HG02571 (cell line): ENCODE results near the gene TES.
"Not testable (repeated sequence)": the region's sequence is repeated elsewhere in the genome, so short reads cannot be mapped to it uniquely, and the experiment has no call there.

Experiments used
- ATAC-seq: cut with Tn5 transposase; IDR thresholded peaks from one replicate; pipeline ENCODE4 v1.9.1; 2021; ENCODE audit warnings: mild to moderate bottlenecking, moderate library complexity; ENCODE audit not compliant: unreplicated experiment

The TES gene

DNA sequence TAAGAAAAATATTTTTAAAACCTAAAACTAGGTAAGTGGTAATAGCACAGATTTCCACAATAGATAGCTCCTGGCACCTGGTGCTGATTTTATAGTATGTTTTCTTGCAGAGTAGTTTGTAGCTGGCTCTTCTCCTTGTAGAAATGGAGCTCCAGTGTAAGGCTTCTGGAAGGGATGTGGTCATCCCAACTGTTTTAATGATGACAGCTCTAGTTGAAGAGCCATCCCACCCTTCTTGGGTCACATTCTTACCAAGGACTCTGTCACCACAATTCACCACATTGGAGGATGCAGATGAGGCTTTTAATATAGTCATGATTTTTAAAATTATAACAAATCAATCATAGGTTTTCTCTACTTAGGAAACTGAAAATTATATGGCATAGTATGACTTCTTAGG is 31.0 kb downstream of the TES start:
- no peak for ATAC-seq

DNA sequence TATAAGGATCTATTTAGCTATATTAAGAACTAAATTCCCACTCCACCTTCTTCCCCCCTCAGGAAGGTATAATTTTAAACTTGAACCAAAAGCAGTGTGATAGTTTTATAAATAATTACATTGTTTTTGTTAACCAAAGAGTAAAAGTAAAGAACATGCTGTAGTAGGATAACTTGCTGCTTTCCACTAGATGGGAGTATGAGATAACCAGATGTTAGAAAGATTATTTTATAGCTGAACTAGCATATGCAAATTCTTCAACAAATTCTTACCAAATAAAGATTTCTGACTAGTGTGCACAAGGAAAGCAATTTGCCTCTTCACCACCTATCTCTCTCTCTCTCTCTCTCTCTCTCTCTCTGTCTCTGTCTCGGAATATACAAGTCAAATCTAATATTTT is 31.8 kb downstream of the TES start:
- ATAC-seq: no peak

DNA sequence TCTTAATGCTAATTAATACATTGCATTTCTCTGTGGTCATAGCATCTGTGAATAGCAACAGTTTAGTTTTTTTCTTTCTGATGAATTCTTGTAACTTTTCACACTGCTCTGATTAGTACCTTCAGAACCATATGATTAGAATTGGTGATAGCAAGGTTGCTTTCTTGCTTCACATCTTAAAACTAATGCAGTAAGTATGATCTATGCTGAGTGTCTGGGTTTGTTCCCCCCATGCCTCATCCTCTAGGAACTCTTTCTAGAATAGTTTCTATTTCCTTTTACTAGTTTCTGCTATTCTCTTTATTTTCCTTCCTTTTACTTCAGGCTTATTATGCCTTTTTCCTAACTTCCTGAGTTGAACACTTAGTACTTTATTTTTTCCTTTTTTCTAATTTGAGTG is 32.4 kb downstream of the TES start:
- ATAC-seq: no peak

DNA sequence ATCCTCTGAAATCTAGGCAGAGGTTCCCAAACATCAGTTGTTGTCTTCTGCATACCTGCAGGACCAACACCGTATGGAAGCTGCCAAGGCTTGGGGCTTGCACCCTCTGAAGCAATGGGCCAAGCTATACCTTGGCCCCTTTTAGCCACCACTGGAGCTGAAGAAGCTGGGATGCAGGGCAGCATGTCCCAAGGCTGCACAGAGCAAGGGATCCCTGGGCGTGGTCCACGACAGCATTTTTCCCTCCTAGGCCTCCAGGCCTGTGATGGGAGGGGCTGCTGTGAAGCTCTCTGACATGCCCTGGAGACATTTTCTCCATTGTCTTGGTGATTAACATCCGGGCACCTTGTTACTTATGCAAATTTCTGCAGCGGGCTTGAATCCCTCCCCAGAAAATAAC is 34.5 kb downstream of the TES start:
- ATAC-seq: not testable (repeated sequence)

DNA sequence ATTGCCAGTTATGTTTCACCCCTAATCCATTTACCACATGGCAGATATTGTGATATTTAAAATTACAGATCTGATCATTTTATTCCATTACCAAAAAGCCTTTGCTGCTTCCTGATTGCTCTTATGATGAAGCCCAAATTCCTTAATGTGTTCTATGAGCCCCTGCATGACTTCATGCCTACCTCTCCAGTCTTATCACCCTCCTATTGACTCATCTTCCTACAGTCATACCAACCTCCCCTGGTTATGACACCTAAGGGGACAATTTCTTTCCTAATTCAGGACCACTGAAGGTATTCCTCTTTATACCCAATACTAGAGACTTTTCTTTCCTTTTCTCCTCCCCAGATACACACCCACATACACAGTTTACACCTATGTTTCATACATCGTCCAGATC is 36.0 kb downstream of the TES start:
- ATAC-seq: no peak

DNA sequence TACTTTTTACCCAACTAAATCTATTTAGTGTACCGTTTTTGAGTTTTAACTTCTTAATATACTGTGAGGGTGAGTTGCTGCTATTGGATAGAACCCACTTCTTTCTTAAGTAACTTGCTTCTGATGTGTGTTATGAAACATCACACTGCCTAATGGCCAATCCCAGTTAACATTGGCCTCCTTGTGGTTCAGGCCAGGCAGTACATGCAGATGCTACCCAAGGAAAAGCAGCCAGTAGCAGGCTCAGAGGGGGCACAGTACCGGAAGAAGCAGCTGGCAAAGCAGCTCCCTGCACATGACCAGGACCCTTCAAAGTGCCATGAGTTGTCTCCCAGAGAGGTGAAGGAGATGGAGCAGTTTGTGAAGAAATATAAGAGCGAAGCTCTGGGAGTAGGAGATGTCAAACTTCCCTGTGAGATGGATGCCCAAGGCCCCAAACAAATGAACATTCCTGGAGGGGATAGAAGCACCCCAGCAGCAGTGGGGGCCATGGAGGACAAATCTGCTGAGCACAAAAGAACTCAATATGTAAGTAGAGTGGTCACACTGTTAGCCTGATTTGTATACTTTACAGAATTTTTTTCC is 39.7 kb downstream of the TES start:
- no peak for ATAC-seq

DNA sequence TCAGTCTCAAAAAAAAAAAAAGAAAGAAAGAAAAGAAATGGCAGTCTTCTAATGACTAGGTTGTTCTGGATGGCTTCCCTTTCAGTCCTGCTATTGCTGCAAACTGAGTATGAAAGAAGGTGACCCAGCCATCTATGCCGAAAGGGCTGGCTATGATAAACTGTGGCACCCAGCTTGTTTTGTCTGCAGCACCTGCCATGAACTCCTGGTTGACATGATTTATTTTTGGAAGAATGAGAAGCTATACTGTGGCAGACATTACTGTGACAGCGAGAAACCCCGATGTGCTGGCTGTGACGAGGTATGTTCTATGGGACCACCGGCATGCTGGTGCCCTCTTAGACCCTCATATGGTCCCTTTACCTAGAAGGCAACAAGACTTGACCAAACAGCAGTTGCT is 41.3 kb downstream of the TES start:
- ATAC-seq: no peak

DNA sequence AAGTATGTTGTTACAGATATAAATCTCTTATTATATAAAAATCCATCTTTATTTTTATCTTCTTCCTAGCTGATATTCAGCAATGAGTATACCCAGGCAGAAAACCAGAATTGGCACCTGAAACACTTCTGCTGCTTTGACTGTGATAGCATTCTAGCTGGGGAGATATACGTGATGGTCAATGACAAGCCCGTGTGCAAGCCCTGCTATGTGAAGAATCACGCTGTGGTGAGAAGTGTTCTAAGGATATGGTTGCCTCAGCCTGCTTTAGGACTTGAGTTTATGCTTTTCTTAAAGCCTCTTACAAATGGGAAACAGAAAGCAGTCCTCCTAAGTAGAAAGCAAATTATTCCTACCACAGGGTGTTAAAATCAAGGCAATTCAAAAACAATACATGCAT is 41.9 kb downstream of the TES start:
- no peak for ATAC-seq

DNA sequence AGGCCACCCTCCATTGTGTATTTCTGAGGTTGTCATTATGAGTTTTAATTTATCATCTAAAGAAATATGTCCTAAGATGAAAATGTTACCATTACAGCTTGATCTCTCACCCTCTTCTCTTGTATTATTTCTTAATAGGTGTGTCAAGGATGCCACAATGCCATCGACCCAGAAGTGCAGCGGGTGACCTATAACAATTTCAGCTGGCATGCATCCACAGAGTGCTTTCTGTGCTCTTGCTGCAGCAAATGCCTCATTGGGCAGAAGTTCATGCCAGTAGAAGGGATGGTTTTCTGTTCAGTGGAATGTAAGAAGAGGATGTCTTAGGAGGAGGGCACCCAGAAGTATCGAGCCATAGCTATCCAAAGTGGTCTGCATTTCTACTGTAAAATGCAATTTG is 46.8 kb downstream of the TES start:
- no peak for ATAC-seq

DNA sequence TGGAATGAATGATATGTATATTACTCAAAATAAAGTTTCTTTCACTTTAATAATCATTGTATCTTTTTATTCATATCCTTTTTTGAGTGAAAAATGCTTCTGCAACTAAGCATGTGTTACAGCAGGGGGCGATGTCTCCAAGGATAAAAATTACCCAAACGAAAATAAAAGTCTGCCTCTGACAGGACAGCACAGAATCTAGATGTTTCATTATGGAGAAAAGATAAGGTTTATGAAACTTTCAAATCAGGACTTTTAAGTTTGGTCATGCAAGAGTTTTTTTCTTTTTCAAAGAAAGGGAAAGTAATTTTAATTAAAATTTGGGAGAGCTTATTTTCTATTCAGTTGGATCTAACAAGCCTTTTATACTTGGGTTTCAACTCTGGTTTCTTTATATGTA is 48.4 kb downstream of the TES start:
- no peak for ATAC-seq

DNA sequence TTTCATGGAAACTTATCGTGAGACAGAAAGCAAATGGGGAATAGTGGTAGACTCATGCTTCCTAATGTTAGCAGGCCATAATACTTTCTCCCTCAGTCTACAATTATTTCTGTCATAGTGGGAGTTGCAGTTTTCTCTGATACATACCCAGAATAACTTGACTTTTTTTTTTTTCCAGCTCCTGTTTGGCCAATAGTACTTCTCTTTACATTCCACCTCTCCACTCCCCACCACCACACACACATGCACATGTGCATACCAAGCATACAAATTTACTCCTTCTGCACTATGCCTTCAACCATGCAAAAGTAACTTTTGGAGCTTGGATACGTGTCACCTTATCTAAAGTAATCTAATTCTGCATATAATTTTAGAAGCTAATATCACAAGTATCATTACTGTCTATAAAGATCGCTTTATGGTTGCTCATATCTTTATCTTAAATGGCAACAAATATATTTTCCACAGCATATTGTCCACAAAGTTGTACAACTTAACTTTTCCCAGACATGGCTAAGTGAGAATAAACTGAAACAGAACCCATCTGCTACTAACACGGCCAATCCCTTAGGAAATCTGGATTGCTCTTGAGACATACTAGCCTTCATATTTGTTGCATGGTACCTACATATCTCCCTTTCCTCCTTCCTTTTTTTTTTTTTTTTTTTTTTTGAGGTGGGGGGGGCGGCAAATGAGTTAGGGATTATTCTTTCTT is 49.0 kb downstream of the TES start:
- no peak for ATAC-seq

DNA sequence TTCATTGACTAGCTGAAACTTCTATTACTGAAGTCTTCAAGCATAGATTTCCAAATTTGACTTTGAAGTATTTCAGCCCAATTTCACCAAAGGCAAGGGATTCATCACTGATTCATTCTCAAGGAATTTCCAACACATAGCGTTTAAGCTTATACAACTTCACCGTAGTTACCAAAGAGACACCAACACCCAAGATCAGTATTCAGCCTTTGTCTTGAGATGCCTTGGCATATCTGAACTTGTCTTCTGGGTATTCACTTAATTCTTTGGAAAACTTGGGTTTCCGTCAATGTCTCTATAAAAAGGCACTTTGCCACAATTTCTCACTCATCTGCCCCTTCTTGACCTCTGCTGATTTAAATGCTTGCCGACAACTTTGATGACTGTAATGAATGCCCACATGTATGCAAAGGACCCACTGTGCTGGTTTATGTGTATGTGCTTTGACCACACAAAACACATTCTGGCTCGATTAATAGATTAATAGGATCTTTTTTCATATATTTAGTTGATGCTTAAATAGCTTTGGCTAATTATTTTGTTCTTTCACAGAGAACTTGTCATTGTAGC is 49.6 kb downstream of the TES start:
- no peak for ATAC-seq

DNA sequence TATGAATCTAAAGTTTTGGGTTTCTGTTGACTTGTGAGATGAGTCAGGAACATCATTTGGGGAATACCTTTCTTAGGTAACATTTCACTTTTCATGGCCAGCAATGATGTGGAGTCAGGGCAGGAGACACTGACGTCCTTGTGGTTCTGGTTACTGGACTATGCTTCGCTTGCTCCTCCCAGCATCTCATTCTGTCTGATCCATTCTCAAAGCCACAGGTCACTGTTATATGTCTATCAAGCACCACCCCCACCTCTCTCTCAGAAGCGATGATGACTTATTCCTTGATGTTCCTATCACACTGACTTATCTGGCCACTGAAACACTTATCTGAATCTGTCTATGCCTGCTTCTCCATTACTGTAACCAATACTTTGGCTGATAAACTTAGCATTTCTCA is 51.6 kb downstream of the TES start:
- no peak for ATAC-seq

DNA sequence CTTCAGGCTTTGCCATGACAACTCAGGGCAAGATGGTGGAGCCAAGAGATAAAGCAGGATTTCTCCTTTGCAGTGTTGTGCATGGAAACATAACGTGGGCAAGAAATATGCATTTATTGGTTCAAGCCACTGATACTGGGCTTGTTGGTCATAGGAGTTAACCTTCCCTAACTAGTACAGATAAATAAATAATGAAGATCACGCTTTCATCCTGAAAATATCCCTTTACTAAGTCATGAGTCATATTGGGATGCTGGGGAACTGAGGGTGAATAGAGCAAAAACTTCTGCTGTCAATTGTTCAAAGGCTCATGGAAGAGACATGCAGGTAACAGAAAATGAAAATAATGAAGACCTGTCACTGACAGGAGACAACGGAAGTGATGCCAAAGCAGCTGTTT is 55.5 kb downstream of the TES start:
- ATAC-seq: no peak

DNA sequence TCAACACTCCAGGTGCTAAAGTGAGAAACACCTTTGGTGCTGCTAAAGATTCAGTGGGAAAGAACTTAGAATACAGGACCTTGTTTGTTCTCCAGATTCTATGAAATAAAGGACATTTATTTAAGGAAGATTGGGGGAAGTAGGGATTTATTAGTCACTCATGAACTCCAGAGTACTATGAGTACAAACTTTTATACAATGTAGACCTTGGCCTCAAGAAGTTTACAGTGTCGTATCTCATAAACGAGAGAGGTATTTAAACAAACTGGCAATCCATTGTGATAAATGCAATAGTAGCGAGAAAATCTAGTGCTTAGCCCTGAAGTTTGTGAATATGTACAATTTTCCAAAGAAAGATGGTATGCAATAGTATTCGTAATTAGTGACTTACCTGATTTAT is 59.1 kb downstream of the TES start:
- no peak for ATAC-seq

DNA sequence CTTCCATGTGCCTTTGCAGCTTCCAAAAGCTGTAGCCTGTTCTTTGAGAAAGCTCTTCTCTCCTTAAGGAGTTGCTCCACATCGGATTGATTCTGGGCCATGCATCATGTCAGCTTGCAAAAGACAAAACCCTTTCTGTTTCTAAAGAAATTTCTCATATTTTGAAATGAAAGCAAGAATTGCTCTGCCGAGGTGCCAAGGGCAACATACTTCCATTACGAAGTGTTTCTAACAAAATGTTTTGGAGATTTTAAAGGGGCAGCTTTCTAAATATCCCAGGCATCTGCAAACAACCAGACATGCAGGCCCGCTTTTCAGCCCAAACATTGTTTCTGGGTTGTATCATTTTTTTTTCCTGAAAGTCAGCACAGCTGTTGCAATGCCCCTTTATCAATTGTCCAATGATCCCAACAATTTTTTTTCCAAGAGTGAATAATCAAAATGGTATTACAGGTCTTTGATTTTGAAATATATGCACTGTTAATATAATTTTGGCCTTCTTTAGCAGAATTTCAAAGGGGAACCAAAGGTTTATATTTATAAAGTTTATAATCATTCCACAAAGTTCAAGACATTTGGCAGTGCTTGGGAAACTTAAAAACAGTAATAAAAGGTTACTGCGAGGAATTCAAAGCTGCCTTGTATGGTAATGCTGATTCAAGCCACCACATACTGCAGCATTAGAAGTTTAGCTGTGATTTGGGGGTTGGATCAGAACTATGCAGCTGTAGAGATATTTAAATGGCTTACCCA is 61.0 kb downstream of the TES start:
- no peak for ATAC-seq

DNA sequence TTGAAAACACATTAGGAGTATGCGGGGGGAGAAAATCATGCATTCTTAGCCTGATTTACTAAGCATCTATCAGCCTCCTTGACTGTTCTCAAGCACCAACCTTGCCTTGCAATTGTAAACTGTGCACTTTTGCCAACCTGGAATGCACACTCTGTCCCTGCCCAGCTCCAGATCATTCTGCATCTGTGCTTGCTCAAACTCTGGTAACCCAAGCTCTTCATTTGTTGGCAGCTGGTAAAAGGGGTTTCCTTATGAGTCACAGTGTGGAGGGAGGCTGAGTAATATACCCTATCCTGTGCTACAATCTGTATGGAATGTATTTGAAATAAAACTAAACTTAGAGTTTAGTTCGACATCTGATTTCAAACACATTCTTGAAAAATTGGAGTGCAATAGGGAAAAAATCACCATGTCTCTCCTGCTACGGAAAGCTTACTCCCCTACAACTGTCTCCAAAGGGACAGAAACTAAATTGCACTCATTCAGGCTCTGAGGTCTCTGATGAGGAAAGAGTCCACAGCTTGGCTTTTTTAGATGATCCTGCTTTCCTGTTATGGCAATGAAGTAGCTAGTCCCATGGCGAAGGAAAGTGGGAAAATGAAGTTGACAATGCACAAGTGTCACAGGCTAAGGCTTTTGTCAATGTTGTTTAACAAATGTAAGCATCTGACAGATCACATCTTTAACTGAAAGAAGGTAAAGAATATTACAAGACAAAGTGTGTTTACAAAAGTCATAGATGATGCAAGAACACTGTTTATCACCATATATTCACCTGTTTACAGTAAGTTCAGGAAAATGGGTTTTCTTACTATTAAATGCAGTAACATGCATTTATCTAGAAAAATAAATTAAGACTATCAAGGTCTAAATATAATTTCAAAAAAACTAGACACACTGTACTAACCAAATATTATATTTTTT is 61.9 kb downstream of the TES start:
- ATAC-seq: no peak

DNA sequence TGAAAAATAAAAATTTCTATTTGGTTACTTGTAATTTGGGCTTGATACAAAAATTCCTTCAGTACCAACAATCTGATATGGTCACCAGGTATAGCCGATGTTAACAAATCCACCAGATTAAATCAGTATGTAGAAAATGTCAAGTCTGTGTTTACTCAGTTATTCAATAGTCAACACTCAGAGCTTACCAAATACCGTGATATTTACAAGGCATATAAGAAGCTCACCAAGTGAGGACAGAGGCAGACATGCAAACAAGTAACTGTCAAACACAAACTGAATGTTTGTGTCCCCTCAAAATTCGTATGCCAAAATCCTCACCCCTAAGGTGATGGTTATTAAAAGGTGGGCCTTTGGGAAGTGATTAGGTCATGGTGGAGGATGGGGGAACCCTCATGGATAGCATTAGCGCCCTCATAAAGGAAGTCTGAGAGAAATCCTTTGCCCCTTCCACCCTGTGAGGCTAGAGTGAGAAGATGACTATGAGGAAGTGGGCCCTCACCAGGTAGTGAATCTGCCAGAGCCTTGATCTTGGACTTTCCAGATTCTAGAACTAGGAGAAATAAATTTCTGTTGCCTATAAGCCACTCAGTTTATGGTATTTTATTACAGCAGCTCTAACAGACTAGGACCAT is 63.1 kb downstream of the TES start:
- no peak for ATAC-seq

DNA sequence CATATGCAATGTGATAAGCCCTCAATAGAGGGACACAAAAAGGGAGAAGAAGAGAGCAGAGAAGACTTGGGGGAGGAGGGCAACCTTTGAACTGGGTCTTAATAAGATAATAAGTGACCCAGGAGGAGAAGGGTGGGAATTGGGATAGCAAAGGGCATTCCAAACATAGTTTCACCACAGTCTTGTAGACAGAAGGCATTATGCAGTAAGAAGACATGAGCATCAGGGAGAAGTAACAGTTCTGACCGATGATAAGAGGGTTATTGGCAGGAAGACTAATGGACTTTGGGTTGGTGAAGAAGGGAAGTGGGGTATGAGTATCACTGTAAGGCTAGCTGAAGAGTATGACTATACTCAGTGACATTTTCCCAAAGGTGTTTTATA is 63.6 kb downstream of the TES start:
- no peak for ATAC-seq

DNA sequence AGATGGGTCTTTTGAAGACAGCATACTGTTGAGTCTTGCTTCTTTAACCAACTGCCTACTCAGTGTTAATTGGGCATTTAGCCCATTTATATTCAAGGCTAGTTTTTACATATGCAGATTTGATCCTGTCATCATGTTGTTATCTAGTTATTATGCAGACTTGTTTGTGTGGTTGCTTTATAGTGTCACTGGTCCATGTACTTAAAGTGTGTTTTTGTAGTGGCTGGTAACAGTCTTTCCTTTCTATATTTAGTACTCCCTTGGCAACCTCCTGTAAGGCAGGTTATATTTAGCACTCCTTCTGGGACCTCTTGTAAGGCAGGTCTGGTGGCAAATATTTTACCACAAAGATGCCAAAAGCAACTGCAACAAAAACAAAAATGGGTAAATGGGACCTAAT is 66.7 kb downstream of the TES start:
- ATAC-seq: no peak

DNA sequence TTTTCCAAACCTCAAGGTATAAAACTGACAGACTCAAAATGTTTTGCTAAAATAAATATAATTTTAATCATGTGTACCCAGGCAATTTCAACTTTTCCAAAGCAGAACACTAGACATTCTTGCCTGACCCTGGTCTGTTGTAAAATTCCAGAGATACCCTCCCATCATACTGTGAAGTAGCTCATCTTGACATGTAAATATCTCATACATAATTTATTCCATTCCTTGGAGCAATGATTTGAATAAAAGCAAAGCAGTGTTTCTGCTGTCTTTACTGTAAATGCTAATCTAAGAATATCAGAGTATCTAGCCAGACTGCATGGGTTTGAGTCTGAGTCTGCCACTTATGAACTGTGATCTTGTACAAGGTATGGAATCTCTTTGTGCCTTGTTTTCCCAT is 68.9 kb downstream of the TES start:
- no peak for ATAC-seq
